Measurements from ENCODE around the gene SLC25A21.

Gene SLC25A21

GRCh38 chr14:36976571-36977023 lies 195.8 kb downstream of the SLC25A21 start:
- POLR2A ChIA-PET, result no interaction called here

GRCh38 chr14:36975834-36976233 lies 196.6 kb downstream of the SLC25A21 start:
- H3K9me3 ChIP-seq (ENCODE audit: control insufficient read depth, insufficient read depth, low read depth, low read length), result no peaks in the 10 kb centered on the region
- H3K4me1 ChIP-seq (ENCODE audit: control insufficient read depth, insufficient read depth, low read length), result peaks cover 7% of the 10 kb centered on the region; the same call in 1 of the 2 replicates
- no peak for TF ChIP-seq ZNF513 (tag by site-specific recombination; IDR thresholded peaks at IDR 0.05)
- no peak for TF ChIP-seq ZNF529 (tag by site-specific recombination; IDR thresholded peaks at IDR 0.05; ENCODE audit: insufficient replicate concordance)
- TF ChIP-seq RBAK (tag by site-specific recombination; IDR thresholded peaks at IDR 0.05), result no peak
- no peak for TF ChIP-seq ZNF585B (tag by site-specific recombination; IDR thresholded peaks at IDR 0.05)
- peak; percentile 32 for TF ChIP-seq ZNF654 (tag by site-specific recombination; IDR thresholded peaks at IDR 0.05; ENCODE audit: low read depth)
- TF ChIP-seq CTCF (tag by site-specific recombination; IDR thresholded peaks at IDR 0.05), result peak; percentile 35; the same call in 1 of the 2 replicates
- H3K4me3 ChIP-seq (ENCODE audit: low read depth, low read length), result no peak overlapping the region
- H3K36me3 ChIP-seq (ENCODE audit: control insufficient read depth in 2 of 2, insufficient read depth in 1 of 2, low read length in 2 of 2), result no peaks in the 10 kb centered on the region
- POLR2A ChIA-PET, result no interaction called here
- H3K27ac ChIP-seq (ENCODE audit: extremely low read depth, low read depth, low read length), result no peak overlapping the region
- CTCF ChIA-PET, result interaction anchor here (1.4 kb wide), 1 partner anchor 12 kb away, joined by 4 read pairs; no protein-coding TSS in a partner anchor

More at GRCh38 chr14:36976571-36977023, 195.8 kb downstream of the SLC25A21 start:
- Histone ChIP-seq H3K27ac (ENCODE audit: extremely low read depth, low read depth, low read length) (no peak overlapping the region), H3K4me1 (ENCODE audit: control insufficient read depth, insufficient read depth, low read length) (peaks cover 7% of the 10 kb centered on the region; the same call in 1 of the 2 replicates), H3K4me3 (ENCODE audit: low read depth, low read length) (no peak overlapping the region), H3K36me3 (ENCODE audit: control insufficient read depth in 2 of 2, insufficient read depth in 1 of 2, low read length in 2 of 2) (no peaks in the 10 kb centered on the region), H3K9me3 (ENCODE audit: control insufficient read depth, insufficient read depth, low read depth, low read length) (no peaks in the 10 kb centered on the region)
- CTCF ChIA-PET, result interaction anchor here (0.7 kb wide), 1 partner anchor 599 kb away, joined by 3 read pairs; no protein-coding TSS in a partner anchor
- TF ChIP-seq PRDM10 (tag by site-specific recombination; IDR thresholded peaks at IDR 0.05) (peak; percentile 60; the same call in 1 of the 2 replicates), ZNF76 (tag by site-specific recombination; IDR thresholded peaks at IDR 0.05; ENCODE audit: borderline replicate concordance, low read depth) (no peak)

- H3K9me3 ChIP-seq (ENCODE audit: control insufficient read depth, insufficient read depth, low read depth, low read length), result no peaks in the 10 kb centered on the region
- no peak overlapping the region for H3K27ac ChIP-seq (ENCODE audit: extremely low read depth, low read depth, low read length)
- ChIA-PET POLR2A (interaction anchor here (0.6 kb wide), 1 partner anchor 68 kb away, joined by 4 read pairs; no protein-coding TSS in a partner anchor), CTCF (interaction anchor here (0.6 to 1.4 kb wide), 2 partner anchors 13 to 174 kb away, joined by 4 read pairs; no protein-coding TSS in a partner anchor)
- no peaks in the 10 kb centered on the region for H3K36me3 ChIP-seq (ENCODE audit: control insufficient read depth in 2 of 2, insufficient read depth in 1 of 2, low read length in 2 of 2)
- peaks cover 7% of the 10 kb centered on the region; the same call in 1 of the 2 replicates for H3K4me1 ChIP-seq (ENCODE audit: control insufficient read depth, insufficient read depth, low read length)
- H3K4me3 ChIP-seq (ENCODE audit: low read depth, low read length), result no peak overlapping the region
- TF ChIP-seq ZFP37 (tag by site-specific recombination; IDR thresholded peaks at IDR 0.05) (no peak), ZNF664 (tag by site-specific recombination; IDR thresholded peaks at IDR 0.05) (0 out of 2 replicates have a peak, but pooled peaks have one; percentile 18), ZNF747 (tag by site-specific recombination; IDR thresholded peaks at IDR 0.05) (no peak), OSR2 (tag by site-specific recombination; IDR thresholded peaks at IDR 0.05) (no peak)
Observed at GRCh38 chr14:36974985-36975384, 197.4 kb downstream of the SLC25A21 start.
